ENCODE results near the gene TRMT11.

GRCh38 chr6:126072172-126072571 is 85.8 kb downstream of the TRMT11 start:
- TF ChIP-seq CTCF (IDR thresholded peaks at IDR 0.05) (no peak), POLR2AphosphoS5 (IDR thresholded peaks at IDR 0.05) (no peak), EP300 (IDR thresholded peaks at IDR 0.05) (no peak)

Data from sigmoid colon (tissue), 4 donors.